Measurements from ENCODE around the gene PADI2.
A peak's percentile ranks its signal among the peaks of the same experiment; 100 is the strongest.

PADI2 gene

GRCh38 chr1:17119076-17119772 is at the start of gene PADI2:
Gene PADI2 (minus strand): TSS chr1:17119451. CDS start chr1:17119371, 80 bp downstream.
- peak; percentile 24 to 50 for DNase-seq (ENCODE audit: low read depth in 2 of 2)

GRCh38 chr1:17168091-17168876 is 49.0 kb upstream of the PADI2 start:
- no peak for DNase-seq (ENCODE audit: low read depth in 2 of 2)

GRCh38 chr1:17167786-17168090 is 48.5 kb upstream of the PADI2 start:
- no peak for DNase-seq (ENCODE audit: low read depth in 2 of 2)

GRCh38 chr1:17167041-17167785 is 48.0 kb upstream of the PADI2 start:
- DNase-seq (ENCODE audit: low read depth in 2 of 2) = no peak

- no peak for DNase-seq (ENCODE audit: low read depth in 2 of 2)
Measured at GRCh38 chr1:17165823-17166222, 46.6 kb upstream of the PADI2 start.

- no peak for DNase-seq (ENCODE audit: low read depth in 2 of 2)
Measured at GRCh38 chr1:17163789-17164666, 44.8 kb upstream of the PADI2 start.

GRCh38 chr1:17163371-17163770 is 44.1 kb upstream of the PADI2 start:
- no peak for DNase-seq (ENCODE audit: low read depth in 2 of 2)

GRCh38 chr1:17162941-17163340 is 43.7 kb upstream of the PADI2 start:
- no peak for DNase-seq (ENCODE audit: low read depth in 2 of 2)

- no peak for DNase-seq (ENCODE audit: low read depth in 2 of 2)
Measured at GRCh38 chr1:17161926-17162800, 42.9 kb upstream of the PADI2 start.

GRCh38 chr1:17161137-17161740 is 42.0 kb upstream of the PADI2 start:
- DNase-seq (ENCODE audit: low read depth in 2 of 2) = no peak

GRCh38 chr1:17158961-17159360 is 39.7 kb upstream of the PADI2 start:
- no peak for DNase-seq (ENCODE audit: low read depth in 2 of 2)

- DNase-seq (ENCODE audit: low read depth in 2 of 2) = no peak
Measured at GRCh38 chr1:17156108-17156507, 36.9 kb upstream of the PADI2 start.

GRCh38 chr1:17155257-17155920 is 36.1 kb upstream of the PADI2 start:
- DNase-seq (ENCODE audit: low read depth in 2 of 2) = no peak

GRCh38 chr1:17149771-17150170 is 30.5 kb upstream of the PADI2 start:
- no peak for DNase-seq (ENCODE audit: low read depth in 2 of 2)

GRCh38 chr1:17148950-17149608 is 29.8 kb upstream of the PADI2 start:
- no peak for DNase-seq (ENCODE audit: low read depth in 2 of 2)

GRCh38 chr1:17145648-17146047 is 26.4 kb upstream of the PADI2 start:
- DNase-seq (ENCODE audit: low read depth in 2 of 2) = no peak

GRCh38 chr1:17143760-17144159 is 24.5 kb upstream of the PADI2 start:
- DNase-seq (ENCODE audit: low read depth in 2 of 2) = no peak

GRCh38 chr1:17141441-17142197 is 22.4 kb upstream of the PADI2 start:
- no peak for DNase-seq (ENCODE audit: low read depth in 2 of 2)

Data from stimulated activated CD8-positive, alpha-beta memory T cell treated with anti-CD3 and anti-CD28 coated beads, Interleukin-15, amount 100 ng/mL, for 48 hours (primary cell).